Embryonic facial prominence (tissue), 1 donor: ENCODE data around the gene MPP3.

Source experiments
- DNase-seq: peaks from one replicate; pipeline ENCODE4 v3.0.0-alpha.2; 2016; ENCODE audit errors: extremely low spot score

Gene MPP3

GRCh38 chr17:43832168-43832975, 574 bp downstream of the MPP3 start:
- DNase-seq, result no peak

- no peak for DNase-seq
Measured at GRCh38 chr17:43831633-43832032, 1.3 kb downstream of the MPP3 start.

- DNase-seq, result no peak
Measured at GRCh38 chr17:43830510-43831140, 2.3 kb downstream of the MPP3 start.

- DNase-seq, result no peak
Measured at GRCh38 chr17:43829738-43830137, 3.2 kb downstream of the MPP3 start.

- no peak for DNase-seq
Measured at GRCh38 chr17:43827596-43827995, 5.3 kb downstream of the MPP3 start.

GRCh38 chr17:43826206-43826605, 6.7 kb downstream of the MPP3 start:
- no peak for DNase-seq

GRCh38 chr17:43825567-43825966, 7.4 kb downstream of the MPP3 start:
- no peak for DNase-seq

GRCh38 chr17:43823350-43824084, 9.4 kb downstream of the MPP3 start:
- no peak for DNase-seq

- no peak for DNase-seq
Measured at GRCh38 chr17:43822570-43823190, 10.3 kb downstream of the MPP3 start.

GRCh38 chr17:43820759-43821158, 12.2 kb downstream of the MPP3 start:
- no peak for DNase-seq

GRCh38 chr17:43818966-43819365, 14.0 kb downstream of the MPP3 start:
- no peak for DNase-seq

GRCh38 chr17:43817826-43818225, 15.1 kb downstream of the MPP3 start:
- DNase-seq, result no peak

- DNase-seq, result no peak
Measured at GRCh38 chr17:43816336-43817320, 16.3 kb downstream of the MPP3 start.

- no peak for DNase-seq
Measured at GRCh38 chr17:43814714-43815113, 18.2 kb downstream of the MPP3 start.

- no peak for DNase-seq
Measured at GRCh38 chr17:43814026-43814425, 18.9 kb downstream of the MPP3 start.

- DNase-seq, result no peak
Measured at GRCh38 chr17:43813386-43813785, 19.6 kb downstream of the MPP3 start.

GRCh38 chr17:43812396-43813265, 20.3 kb downstream of the MPP3 start:
- no peak for DNase-seq

- DNase-seq, result no peak
Measured at GRCh38 chr17:43810823-43811222, 22.1 kb downstream of the MPP3 start.

- DNase-seq, result no peak
Measured at GRCh38 chr17:43810226-43810715, 22.7 kb downstream of the MPP3 start.

GRCh38 chr17:43809121-43809520, 23.8 kb downstream of the MPP3 start:
- DNase-seq, result no peak
